IPS-18a (cell line): Measurements from ENCODE around the gene U2AF2.
"Not testable (repeated sequence)": the region's sequence is repeated elsewhere in the genome, so short reads cannot be mapped to it uniquely, and the experiment has no call there.

Experiments used
- H3K27ac ChIP-seq: one replicate; pipeline ENCODE4 v1.5.1; 2013; ENCODE audit warnings: low read length
- H3K27me3 ChIP-seq: one replicate; pipeline ENCODE4 v1.6.1; 2013; ENCODE audit warnings: mild to moderate bottlenecking, low read length; ENCODE audit not compliant: control insufficient read depth, insufficient read depth
- H3K36me3 ChIP-seq: one replicate; pipeline ENCODE4 v1.6.1; 2013; ENCODE audit warnings: low read depth, low read length; ENCODE audit not compliant: control insufficient read depth
- H3K4me1 ChIP-seq: one replicate; pipeline ENCODE4 v1.6.1; 2013; ENCODE audit warnings: low read depth, low read length; ENCODE audit not compliant: control insufficient read depth
- H3K4me3 ChIP-seq: one replicate; pipeline ENCODE4 v1.5.1; 2013; ENCODE audit warnings: low read length
- H3K9ac ChIP-seq: one replicate; pipeline ENCODE4 v1.6.1; 2013; ENCODE audit warnings: mild to moderate bottlenecking, low read length, moderate library complexity
- H3K9me3 ChIP-seq: one replicate; pipeline ENCODE4 v1.6.1; 2013; ENCODE audit warnings: low read depth, low read length; ENCODE audit not compliant: control insufficient read depth

Gene U2AF2

DNA sequence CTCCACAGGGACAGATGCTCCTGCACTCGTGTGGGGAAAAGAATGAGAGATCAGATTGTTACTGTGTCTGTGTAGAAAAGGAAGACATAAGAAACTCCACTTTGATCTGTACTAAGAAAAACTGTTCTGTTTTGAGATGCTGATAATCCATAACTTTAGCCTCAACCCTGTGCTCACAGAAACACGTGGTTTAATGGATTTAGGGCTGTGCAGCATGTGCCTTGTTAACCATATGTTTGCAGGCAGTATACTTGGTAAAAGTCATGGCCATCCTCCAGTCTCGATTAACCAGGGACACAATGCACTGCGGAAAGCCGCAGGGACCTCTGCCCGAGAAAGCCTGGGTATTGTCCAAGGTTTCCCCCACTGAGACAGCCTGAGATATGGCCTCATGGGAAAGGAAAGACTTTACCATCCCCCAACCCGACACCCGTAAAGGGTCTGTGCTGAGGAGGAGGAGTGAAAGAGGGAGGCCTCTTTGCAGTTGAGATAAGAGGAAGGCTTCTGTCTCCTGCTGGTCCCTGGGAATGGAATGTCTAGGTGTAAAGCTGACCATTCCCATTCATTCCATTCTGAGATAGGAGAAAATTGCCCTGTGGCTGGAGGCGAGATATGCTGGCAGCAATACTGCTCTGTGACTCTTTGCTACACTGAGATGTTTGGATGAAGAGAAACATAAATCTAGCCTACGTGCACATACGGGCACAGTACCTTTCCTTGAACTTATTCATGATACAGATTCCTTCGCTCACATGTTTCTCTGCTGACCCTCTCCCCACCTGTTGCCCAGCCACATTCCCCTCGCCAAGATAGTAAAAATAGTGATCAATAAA, 63.3 kb downstream of the U2AF2 start:
- not testable (repeated sequence) for H3K4me3 ChIP-seq, H3K36me3 ChIP-seq, H3K27me3 ChIP-seq, H3K4me1 ChIP-seq, H3K27ac ChIP-seq, H3K9ac ChIP-seq
- peaks cover 57% of the 10 kb centered on the region for H3K9me3 ChIP-seq

DNA sequence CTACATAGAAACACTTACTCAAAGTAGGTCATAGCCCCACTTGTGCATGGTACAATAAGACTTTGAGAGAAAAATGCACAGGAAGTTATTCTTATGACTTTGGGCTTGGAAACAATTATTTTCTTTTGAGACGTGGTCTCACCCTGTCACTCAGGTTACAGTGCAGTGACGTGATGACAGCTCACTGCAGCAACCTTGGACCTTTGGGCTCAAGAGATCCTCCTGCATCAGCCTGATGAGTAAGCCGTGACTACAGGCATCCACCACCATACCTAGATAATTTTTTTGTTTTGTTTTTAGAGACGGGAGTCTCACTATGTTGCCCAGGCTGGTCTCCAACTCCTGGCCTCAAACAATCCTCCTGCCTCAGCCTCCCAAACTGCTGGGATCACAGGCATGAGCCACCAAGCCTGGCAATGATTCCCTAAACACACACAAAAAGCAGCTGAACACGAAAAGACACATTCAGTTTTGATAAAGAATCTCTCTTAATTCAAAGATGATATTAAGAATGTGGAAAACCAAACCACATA, 65.4 kb downstream of the U2AF2 start:
- Histone ChIP-seq H3K4me3 (no peak overlapping the region), H3K4me1 (no peaks in the 10 kb centered on the region), H3K9me3 (peaks cover 56% of the 10 kb centered on the region), H3K27me3 (no peaks in the 10 kb centered on the region), H3K27ac (no peak overlapping the region), H3K9ac (no peak overlapping the region), H3K36me3 (no peaks in the 10 kb centered on the region)

DNA sequence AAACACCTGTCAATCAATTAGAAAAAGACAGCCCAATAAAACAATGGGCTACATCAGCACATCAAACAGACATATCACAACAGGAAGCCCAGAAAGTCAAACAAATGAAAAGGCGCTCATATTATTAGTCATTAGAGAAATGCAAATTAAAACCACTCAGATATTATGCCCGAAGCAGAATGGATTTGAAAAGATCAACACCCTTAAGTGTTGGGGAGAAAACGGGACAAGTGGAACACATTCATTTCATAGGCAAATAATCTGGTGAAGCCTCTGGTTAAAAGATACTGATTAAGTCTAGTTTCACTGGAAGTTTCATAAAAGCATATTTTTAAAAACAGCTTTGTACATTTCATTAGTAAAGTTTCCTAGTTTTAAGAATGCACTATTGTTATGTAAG, 66.0 kb downstream of the U2AF2 start:
- H3K4me3 ChIP-seq: no peak overlapping the region
- H3K9me3 ChIP-seq: peaks cover 56% of the 10 kb centered on the region
- no peaks in the 10 kb centered on the region for H3K4me1 ChIP-seq
- no peaks in the 10 kb centered on the region for H3K36me3 ChIP-seq
- no peak overlapping the region for H3K27ac ChIP-seq
- H3K27me3 ChIP-seq: no peaks in the 10 kb centered on the region
- no peak overlapping the region for H3K9ac ChIP-seq

DNA sequence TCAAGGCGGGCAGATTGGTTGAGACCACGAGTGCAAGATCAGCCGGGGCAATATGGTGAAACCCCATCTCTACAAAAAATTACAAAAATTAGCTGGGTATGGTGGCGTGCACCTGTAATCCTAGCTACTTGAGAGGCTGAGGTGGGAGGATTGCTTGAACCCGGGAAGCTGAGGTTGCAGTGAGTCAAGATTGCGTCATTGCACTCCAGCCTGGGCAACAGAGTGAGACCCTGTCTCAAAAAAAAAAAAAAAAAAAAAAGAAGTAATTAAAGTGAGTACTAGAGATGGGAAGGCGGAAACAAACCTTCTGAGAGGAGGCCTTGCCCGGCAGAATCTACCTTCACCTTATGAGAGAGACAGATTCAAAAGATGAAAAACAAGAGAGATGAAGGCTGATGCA, 68.7 kb downstream of the U2AF2 start:
- no peaks in the 10 kb centered on the region for H3K36me3 ChIP-seq
- no peak overlapping the region for H3K9ac ChIP-seq
- no peaks in the 10 kb centered on the region for H3K27me3 ChIP-seq
- H3K9me3 ChIP-seq: peaks cover 60% of the 10 kb centered on the region
- no peaks in the 10 kb centered on the region for H3K4me1 ChIP-seq
- H3K4me3 ChIP-seq: no peak overlapping the region
- no peak overlapping the region for H3K27ac ChIP-seq
